Liver (tissue), 9 donors: ENCODE measurements around the gene SLC16A7. TPM values are rescaled to one million over a fixed set of nuclear protein-coding genes. Genes with fewer than 3 reads are reported as not detected.

Experiments used
- DNase-seq: peaks from one replicate; pipeline ENCODE4 v3.0.0-alpha.2; 2017; ENCODE audit warnings: low spot score
- H3K27ac ChIP-seq, 2 donors: one replicate each; pipeline ENCODE4 v1.7.0; 2013; ENCODE audit warnings: inconsistent platforms in 2 of 2, low read length in 2 of 2, control low read depth in 1 of 2, low read depth in 1 of 2, mild to moderate bottlenecking in 1 of 2
- H3K27me3 ChIP-seq, 4 donors: one replicate each; pipeline versions ENCODE4 v1.6.1 to v1.7.0; 2013; ENCODE audit warnings: low read length in 3 of 4, inconsistent platforms in 1 of 4, mild to moderate bottlenecking in 1 of 4, moderate library complexity in 1 of 4; ENCODE audit not compliant: control insufficient read depth in 4 of 4, insufficient read depth in 4 of 4
- H3K36me3 ChIP-seq, 4 donors: one replicate each; pipeline versions ENCODE4 v1.6.1 to v1.7.0; 2013; ENCODE audit warnings: low read length in 3 of 4, mild to moderate bottlenecking in 3 of 4, low read depth in 1 of 4, moderate library complexity in 1 of 4; ENCODE audit not compliant: control insufficient read depth in 4 of 4, insufficient read depth in 3 of 4
- H3K4me1 ChIP-seq, 4 donors: one replicate each; pipeline versions ENCODE4 v1.6.1 to v1.7.0; 2013; ENCODE audit warnings: low read length in 3 of 4, mild to moderate bottlenecking in 3 of 4, moderate library complexity in 1 of 4; ENCODE audit not compliant: control insufficient read depth in 4 of 4, insufficient read depth in 4 of 4
- H3K4me3 ChIP-seq, 3 donors: one replicate each; pipeline versions ENCODE4 v1.6.1 to v1.7.0; 2013; ENCODE audit warnings: low read length in 3 of 3, control low read depth in 1 of 3, low read depth in 1 of 3, mild to moderate bottlenecking in 1 of 3
- H3K9ac ChIP-seq, 2 donors: one replicate each; pipeline ENCODE4 v1.7.0; 2013; ENCODE audit warnings: low read length in 2 of 2, mild to moderate bottlenecking in 2 of 2, moderate library complexity in 2 of 2, control low read depth in 1 of 2, low read depth in 1 of 2
- H3K9me3 ChIP-seq, 4 donors: one replicate each; pipeline versions ENCODE4 v1.6.1 to v1.7.0; 2013; ENCODE audit warnings: low read length in 3 of 4; ENCODE audit not compliant: control insufficient read depth in 4 of 4
- CTCF ChIP-seq: fragments of 150-350 bp; IDR thresholded peaks from 2 replicates; pipeline ENCODE4 v1.5.1; 2017; ENCODE audit warnings: improper control_type of control experiment, low read depth, low read length; ENCODE audit not compliant: missing input control
- EGR1 ChIP-seq, 2 donors: IDR thresholded peaks; 2 replicates each; pipeline ENCODE4 v1.6.1; 2016 to 2018; ENCODE audit warnings: antibody characterized with exemption in 2 of 2, low read depth in 2 of 2
- FOXA1 ChIP-seq: IDR thresholded peaks from 2 replicates; pipeline ENCODE4 v1.6.1; 2016; ENCODE audit warnings: antibody characterized with exemption
- FOXA2 ChIP-seq: IDR thresholded peaks from 2 replicates; pipeline ENCODE4 v1.6.1; 2016; ENCODE audit warnings: antibody characterized with exemption
- GABPA ChIP-seq, 2 donors: IDR thresholded peaks in 1 of 2; conservative IDR thresholded peaks in 1 of 2; 2 replicates each; pipeline ENCODE4 v1.6.1; 2016; ENCODE audit warnings: antibody characterized with exemption in 2 of 2, mild to moderate bottlenecking in 1 of 2, moderate library complexity in 1 of 2
- HNF4A ChIP-seq, 2 donors: conservative IDR thresholded peaks; 2 replicates each; pipeline ENCODE4 v1.6.1; 2016; ENCODE audit warnings: antibody characterized with exemption in 2 of 2, mild to moderate bottlenecking in 2 of 2
- HNF4G ChIP-seq: IDR thresholded peaks from 2 replicates; pipeline ENCODE4 v1.6.1; 2016; ENCODE audit warnings: antibody characterized with exemption
- JUND ChIP-seq, 2 donors: IDR thresholded peaks; 2 replicates each; pipeline ENCODE4 v1.6.1; 2016; ENCODE audit warnings: antibody characterized with exemption in 2 of 2
- NR2F2 ChIP-seq: IDR thresholded peaks from 2 replicates; pipeline ENCODE4 v1.6.1; 2016; ENCODE audit warnings: antibody characterized with exemption
- RAD21 ChIP-seq, 2 donors: IDR thresholded peaks; 2 replicates each; pipeline ENCODE4 v1.6.1; 2016; ENCODE audit warnings: antibody characterized with exemption in 2 of 2, mild to moderate bottlenecking in 2 of 2
- REST ChIP-seq: IDR thresholded peaks from 2 replicates; pipeline ENCODE4 v1.6.1; 2016; ENCODE audit warnings: antibody characterized with exemption, mild to moderate bottlenecking
- RXRA ChIP-seq, 2 donors: IDR thresholded peaks; 2 replicates each; pipeline ENCODE4 v1.6.1; 2017 to 2018; ENCODE audit warnings: antibody characterized with exemption in 2 of 2, mild to moderate bottlenecking in 1 of 2
- SP1 ChIP-seq: IDR thresholded peaks from 2 replicates; pipeline ENCODE4 v1.6.1; 2018; ENCODE audit warnings: antibody characterized with exemption, mild to moderate bottlenecking
- TAF1 ChIP-seq: conservative IDR thresholded peaks from 2 replicates; pipeline ENCODE4 v1.6.1; 2016; ENCODE audit warnings: antibody characterized with exemption, mild to moderate bottlenecking
- YY1 ChIP-seq: IDR thresholded peaks from 2 replicates; pipeline ENCODE4 v1.6.1; 2016; ENCODE audit warnings: antibody characterized with exemption, mild to moderate bottlenecking
- ZBTB33 ChIP-seq: IDR thresholded peaks from 2 replicates; pipeline ENCODE4 v1.6.1; 2016; ENCODE audit warnings: antibody characterized with exemption
- WGBS: extraction: QIAGEN DNeasy Blood & Tissue Kit; methylation state at CpG from one replicate; pipeline ENCODE4 v1.1.7; 2013; 5-methylcytosine and 5-hydroxymethylcytosine counted together
- polyA plus RNA-seq, 2 donors: library from polyadenylated mRNA; stranded (reverse) in 1 of 2; unstranded in 1 of 2; fragments of 200-250 nt in 1 of 2; fragments of >200 nt in 1 of 2; fragmentation: Nextera tagmentation in 1 of 2; extraction: Ambion mirVana in 1 of 2; gene quantifications; one replicate each; pipeline versions ENCODE4 v1.2.1 to v1.2.3, GENCODE V29; 2013 to 2015
- total RNA-seq, 2 donors: library from RNA; depleted of rRNA; stranded (reverse); fragments of >200 nt; gene quantifications; one replicate each; pipeline ENCODE4 v1.2.3, GENCODE V29; 2014
- TF ChIP-seq, protein P1 (sequence below): IDR thresholded peaks from 2 replicates; pipeline ENCODE4 v1.6.1; 2016; ENCODE audit warnings: antibody characterized with exemption
- TF ChIP-seq, protein P2 (sequence below): IDR thresholded peaks from 2 replicates; pipeline ENCODE4 v1.6.1; 2016; ENCODE audit warnings: antibody characterized with exemption
- donor health status: healthy.
- donor health status: healthy.
- donor health status: healthy.
- donor health status: healthy.
- donor health status: healthy.

Gene SLC16A7
- total and polyA plus RNA-seq, 4 donors = 3.0 to 24.0 (median 12.1) TPM

DNA sequence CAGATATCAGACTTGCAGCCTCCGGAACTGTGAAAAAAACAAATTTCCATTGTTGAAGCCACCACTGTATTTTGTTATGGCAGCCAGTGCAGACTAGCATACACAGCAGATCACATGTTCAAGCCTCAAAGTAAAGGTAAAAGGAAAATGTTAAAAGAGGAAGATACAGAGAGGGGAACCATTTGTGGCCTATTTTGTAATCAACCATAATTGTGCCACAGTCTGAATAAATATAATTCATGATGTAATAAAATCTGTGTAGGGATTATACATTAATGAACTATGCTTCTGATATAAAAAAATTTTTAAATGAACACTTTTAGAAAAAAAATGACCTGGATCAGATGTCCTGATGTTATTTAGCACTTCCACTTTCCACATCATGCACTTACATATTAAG lies 79.6 kb downstream of the SLC16A7 start (continued):
- TF ChIP-seq ZBTB33 (no peak), SP1 (no peak), JUND (IDR thresholded peaks at IDR 0.05) (no peak), RXRA (IDR thresholded peaks at IDR 0.05) (no peak)
- TF ChIP-seq, protein P1, sequence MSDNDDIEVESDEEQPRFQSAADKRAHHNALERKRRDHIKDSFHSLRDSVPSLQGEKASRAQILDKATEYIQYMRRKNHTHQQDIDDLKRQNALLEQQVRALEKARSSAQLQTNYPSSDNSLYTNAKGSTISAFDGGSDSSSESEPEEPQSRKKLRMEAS = no peak

GRCh38 chr12:59677857-59678256 lies 82.0 kb downstream of the SLC16A7 start:
- DNase-seq = no peak
- no peaks in the 10 kb centered on the region for H3K4me1 ChIP-seq
- TF ChIP-seq RXRA (IDR thresholded peaks at IDR 0.05) (no peak), HNF4G (no peak), GABPA (IDR thresholded peaks at IDR 0.05 in 1 of 2, conservative IDR thresholded peaks at IDR 0.05 in 1 of 2) (no peak), RAD21 (IDR thresholded peaks at IDR 0.05) (no peak), EGR1 (IDR thresholded peaks at IDR 0.05; ENCODE audit: low read depth in 2 of 2) (no peak), FOXA2 (no peak), HNF4A (conservative IDR thresholded peaks at IDR 0.05) (no peak), SP1 (no peak), JUND (IDR thresholded peaks at IDR 0.05) (no peak), TAF1 (no peak), NR2F2 (no peak), CTCF (no peak), REST (no peak), FOXA1 (no peak), ZBTB33 (no peak), YY1 (no peak)
- TF ChIP-seq, protein P2, sequence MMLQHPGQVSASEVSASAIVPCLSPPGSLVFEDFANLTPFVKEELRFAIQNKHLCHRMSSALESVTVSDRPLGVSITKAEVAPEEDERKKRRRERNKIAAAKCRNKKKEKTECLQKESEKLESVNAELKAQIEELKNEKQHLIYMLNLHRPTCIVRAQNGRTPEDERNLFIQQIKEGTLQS = no peak
- TF ChIP-seq, protein P1 = no peak
- H3K9me3 ChIP-seq = no peaks in the 10 kb centered on the region
- no peak overlapping the region for H3K27ac ChIP-seq
- no peak overlapping the region for H3K4me3 ChIP-seq
- H3K36me3 ChIP-seq = no peaks in the 10 kb centered on the region
- no peaks in the 10 kb centered on the region for H3K27me3 ChIP-seq
- no peak overlapping the region for H3K9ac ChIP-seq
- WGBS = 56% methylated on average over 3 of the region's 3 CpGs
